ENCODE data around the gene IFNLR1.

IFNLR1 gene

DNA sequence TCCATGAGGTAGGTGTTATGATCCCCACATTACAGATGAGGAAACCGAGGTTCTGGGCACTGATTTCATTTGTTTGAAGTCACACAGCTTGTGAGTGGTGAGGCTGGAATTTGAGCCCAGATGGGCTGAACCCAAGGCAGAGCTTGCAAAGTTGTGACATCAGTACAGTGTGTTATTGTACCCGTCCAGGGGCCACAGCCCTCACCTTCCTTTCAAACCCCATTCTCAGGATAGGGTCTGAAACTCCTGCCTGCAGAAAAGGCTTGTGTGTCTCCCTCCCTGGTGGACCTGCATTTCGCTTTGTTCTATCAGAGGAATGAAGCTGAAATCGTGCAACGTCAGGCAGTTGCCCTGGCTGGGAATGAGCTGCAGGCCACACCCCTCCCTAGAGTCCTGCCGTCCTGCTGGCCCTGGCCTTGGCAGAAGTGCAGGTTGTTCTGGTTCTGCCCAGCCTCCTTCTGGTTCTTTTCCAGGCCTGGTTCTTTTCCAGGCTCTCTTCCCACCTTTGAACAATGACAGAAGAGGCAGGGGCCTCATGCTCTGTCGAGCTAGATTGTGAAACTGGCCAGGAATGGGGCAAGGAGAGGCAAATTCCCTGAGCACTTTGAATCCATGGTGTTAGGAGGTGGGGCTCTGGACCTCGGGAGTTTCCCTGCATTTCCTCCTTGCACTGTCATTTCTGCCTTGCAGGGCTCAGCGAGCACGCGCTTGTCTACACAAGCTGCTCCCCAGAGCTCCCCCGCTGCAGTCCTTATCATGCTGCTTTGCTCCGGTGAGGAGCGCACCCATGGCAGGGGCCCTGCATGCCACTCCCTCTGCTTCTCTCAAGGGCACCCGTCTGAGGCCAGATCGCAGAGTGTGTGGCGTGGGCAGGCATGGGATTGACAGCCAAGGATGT is 67.0 kb downstream of the IFNLR1 start:
- DNase-seq (ENCODE audit: low read depth) = no peak

DNA sequence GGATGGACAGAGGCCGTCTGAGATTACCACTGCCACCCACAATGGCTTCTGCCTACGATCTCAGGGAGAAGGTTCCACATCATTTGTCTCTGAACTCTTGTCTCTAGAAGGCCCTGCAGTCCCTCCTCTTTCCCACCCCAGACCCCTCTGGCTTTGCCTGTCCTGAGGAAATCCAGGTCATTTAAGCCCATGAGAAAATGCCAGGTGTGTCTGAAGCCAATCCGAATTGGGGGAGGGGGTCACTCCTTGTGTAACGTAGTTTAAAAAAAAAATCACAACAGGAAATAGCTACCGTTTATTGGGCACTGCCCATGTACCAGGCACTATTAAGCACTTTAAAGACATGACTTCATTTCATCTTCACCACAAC is 67.6 kb downstream of the IFNLR1 start:
- DNase-seq (ENCODE audit: low read depth) = no peak

DNA sequence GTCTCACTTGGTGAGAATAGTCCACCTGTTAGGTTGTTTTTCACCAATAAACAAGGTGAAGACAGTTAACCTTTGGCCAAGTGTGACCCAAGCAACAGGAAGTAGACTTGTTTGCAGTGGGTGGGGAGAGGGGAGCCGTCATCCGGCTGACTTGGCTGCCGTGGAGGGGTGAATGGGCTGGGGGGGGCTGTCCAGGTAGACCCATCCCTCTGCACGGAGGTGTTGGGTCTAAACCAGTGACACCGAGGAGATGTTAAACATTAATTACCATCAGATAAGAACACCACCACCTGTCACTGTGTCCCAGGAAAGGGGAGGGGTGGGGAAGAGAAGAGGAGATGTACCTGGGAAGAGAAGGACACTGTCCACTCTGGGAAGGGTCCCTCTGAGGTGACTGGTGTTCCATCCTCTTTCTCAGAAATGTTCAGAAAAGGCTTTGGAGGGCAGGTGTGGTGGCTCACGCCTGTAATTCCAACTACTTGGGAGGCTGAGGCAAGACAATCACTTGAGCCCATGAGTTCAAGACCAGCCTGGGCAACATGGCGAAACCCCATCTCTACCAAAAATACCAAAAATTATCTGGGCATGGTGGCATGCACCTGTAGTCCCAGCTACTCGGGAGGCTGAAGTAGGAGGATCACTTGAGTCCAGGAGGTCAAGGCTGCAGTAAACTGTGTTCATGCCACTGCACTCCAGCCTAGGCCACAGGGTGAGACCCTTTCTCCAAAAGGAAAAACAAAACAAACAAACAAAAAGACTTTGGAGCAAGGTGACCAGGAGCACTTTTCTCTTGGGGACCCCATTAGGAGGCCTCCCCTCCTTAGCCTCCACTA is 68.5 kb downstream of the IFNLR1 start:
- no peak for DNase-seq (ENCODE audit: low read depth)

DNA sequence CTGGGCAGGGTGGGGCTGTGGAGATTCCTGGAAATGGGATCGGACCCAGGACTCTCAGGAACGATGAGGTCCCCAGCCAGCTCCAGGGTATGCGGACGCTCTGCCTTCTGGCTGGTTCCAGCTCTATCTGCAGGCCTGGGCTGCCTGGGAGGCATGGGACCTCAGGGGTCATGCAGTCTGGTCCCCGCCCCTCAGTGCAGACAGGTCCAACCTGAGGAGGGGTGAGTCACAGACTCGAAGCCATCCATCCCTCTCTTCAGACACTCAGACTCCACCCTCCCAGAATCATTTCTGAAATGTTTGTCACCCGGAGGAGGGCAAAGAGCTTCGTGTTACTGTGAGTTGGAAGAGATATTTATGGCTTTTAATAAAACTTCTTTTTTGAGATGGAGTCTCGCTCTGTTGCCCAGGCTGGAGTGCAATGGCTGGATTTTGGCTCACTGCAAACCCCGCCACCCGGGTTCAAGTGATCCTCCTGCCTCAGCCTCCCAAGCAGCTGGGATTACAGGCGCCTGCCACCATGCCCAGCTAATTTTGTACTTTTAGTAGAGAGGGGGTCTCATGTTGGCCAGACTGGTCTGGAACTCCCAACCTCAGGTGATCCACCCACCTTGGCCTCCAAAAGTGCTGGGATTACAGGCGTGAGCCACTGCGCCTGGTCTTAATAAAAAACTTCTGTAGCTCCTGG is 69.2 kb downstream of the IFNLR1 start:
- no peak for DNase-seq (ENCODE audit: low read depth)

DNA sequence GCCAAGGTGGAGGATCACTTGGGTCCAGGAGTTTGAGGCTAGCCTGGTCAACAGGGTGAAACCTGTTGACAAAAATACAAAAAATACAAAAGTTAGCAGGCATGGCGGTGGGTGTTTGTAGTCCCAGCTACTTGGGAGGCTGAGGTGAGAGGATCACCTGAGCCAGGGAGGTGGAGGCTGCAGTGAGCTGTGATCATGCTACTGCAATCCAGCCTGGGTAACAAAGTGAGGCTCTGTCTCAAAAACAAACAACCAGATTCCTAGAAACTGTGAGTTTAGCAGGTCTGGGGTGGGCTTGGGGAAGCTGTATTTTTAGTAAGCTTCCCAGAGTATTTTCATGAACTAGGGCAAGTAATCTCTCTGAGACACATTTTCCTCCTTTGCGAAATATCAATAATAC is 70.0 kb downstream of the IFNLR1 start:
- DNase-seq (ENCODE audit: low read depth) = no peak

DNA sequence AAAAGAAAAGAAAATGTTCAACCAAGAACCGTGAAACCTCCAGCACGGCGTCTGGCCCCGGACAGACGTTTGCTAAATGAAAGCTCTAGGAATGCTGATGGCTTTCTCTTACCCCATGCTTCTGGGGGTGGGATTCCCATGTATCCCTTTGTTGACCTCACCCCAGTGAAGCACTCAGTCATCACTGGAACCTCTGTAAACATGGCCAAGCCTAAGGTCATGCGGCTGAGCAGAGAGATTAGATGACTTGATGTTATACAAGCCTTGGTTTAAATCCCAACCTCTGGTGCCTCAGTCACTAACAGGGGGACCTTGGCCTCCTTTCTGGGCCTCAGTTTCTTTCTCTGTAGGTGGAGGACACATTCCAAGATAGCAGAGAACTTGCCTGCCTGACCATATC is 72.3 kb downstream of the IFNLR1 start:
- no peak for DNase-seq (ENCODE audit: low read depth)

DNA sequence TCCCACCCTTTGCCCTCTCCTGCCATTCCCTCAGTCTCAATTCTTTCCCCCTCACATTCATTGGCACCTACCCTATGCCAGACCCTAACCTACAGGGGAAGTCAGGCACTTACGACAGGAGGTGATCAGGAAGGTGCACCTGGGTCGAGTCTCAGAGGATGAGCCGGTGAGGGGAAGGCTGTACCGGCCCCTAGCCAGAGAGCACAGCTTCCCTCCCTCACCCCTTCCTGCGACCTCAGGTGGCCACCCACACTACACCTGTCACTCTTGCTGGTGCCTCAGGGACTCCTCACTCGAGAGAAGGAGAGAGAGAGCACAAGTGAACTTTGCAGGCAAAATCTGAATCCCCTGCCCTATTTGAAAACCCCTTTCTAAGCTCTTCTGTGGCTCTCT is 73.5 kb downstream of the IFNLR1 start:
- no peak for DNase-seq (ENCODE audit: low read depth)

DNA sequence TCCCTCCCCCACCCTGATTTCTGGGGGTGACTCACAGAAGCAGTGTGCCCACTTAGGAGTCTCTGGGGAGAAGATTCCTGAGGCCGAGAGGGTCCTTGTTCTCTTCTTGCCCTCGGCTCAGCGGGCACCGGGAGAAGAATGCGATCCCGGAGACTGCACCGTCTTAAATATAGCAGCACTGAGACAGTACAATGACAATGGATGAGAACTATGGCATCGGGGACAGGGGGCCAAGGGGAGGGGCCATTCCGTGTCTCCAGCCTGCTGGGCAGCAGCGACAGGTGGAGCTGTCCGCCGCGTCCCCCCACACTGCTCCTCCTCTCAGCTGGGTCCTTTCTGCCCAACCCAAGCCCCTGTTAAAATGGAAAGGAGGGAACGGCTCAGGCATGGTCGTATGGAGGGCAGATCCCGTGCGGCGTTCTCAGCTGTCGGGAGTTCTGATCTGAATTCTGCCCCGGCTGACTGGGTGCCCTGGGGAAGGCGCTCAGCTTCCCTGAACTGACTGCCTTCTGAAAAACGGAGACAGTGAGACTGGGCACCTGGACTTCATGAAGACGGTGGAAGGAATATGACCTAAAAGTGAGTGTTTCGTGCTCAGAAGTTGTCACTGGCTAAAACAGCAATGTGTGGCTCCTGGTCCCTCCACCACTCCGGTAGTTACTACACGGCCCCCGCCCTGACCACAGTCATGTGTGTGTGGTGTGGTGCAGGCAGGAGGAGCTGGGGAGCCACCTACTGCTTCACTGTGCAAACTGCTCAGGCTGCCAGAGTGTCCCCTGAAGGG is 74.9 kb downstream of the IFNLR1 start, which contains the start of gene MYOM3:
MYOM3 (minus strand) TSS at position 140 of the 784 bp plus-strand sequence. CDS start 3,499 bp downstream, outside the sequence.
- DNase-seq (ENCODE audit: low read depth) = peak; percentile 51

DNA sequence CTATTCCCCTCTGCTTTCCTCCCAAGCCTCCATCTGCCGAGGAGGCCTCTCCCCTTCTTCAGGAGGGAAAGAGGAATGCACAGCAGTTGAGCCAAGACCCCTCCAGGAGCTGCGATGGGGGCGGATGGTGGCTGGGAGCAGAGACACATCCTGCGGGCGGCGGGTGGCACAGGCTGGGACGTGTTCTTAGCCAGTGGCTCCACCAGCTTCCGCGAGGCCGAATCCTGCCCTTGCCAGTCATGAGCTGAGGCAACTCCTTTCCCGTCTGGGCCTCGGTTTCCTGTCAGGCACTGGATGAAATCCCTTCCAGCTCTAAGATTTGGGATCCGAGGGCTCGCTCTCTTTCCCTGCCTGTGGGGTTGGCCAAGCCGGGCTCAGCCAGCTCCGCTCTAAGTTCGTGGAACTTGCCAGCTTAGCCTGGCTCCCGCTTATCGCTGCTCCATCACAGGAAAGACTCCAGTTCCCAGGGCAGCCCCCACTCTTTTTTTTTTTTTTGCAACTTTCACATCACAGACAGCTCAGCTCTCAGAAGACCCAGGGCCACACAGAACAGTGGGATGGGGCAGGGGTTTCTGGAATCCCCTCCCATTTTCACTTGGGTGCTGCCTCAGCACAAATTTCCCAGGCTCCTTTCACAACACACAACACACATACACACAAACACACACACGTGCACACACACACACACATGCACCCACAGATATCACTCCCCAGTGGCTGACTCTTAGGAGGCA is 75.7 kb downstream of the IFNLR1 start:
- no peak for DNase-seq (ENCODE audit: low read depth)

DNA sequence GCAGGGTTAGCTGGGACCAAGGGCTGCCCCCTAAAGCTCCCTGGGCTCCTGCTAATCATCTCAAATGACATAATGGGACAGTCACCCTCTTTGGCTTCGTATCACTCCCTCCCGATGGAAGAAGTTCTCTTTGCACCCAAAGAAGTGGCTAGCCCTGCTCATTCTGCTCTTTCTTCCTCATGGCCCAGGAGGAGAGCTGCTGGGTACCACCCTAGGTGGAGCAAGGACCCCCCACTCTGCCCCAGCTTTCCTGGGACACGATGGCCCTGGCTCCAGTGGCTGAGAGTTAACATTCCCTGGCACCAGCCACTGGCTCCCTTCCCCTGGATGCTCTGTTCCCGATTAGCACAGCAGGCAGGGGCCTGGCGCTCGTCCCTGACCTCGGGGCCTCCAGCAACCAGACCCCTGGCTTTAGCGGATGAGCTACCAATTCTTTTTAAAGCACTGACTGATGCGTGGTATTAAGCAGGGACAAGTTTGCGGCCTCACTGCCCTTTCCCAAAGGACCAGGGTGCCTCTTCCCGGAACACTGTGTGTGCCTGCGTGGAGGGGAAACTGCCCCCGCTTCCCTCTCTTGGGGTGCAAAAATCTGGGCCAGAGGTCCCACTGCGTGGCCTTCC is 76.3 kb downstream of the IFNLR1 start:
- DNase-seq (ENCODE audit: low read depth) = no peak

DNA sequence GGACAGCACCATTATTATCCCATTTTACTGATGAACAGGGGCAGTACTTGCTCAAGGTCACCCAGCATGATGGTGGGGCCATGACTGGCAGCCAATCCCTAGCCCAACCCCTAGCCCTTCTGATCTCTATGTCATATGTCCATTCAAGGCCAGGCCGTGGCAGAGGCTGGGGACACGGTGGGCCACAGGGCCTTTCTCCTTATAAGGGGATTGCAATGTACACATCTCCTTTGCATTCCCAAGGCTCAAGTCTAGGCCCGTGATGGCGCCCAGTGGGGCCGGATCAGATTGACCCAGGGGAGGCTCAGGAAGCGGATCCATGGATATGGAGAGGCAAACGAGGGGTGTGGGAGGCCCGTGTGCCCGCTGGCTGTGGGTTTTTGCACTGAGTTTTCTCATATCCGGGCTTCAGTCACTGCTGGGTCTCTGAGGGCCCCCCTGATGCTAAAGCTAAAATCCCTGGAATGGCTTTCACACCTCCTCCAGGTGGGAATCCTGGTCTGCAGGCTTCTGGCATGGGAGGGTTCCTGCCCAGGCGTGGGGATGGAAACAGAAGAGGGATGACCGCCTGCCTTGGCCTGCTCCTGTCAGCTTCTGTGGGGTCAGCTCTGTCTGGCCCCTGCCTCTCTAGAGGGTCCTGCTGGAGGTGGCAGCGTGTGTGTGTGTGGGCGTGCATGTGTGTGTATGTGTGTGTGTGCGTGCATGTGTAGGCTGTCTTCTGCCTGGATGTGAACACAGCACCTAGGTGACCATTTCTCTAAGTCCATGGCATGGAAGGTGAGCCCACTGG is 77.2 kb downstream of the IFNLR1 start:
- no peak for DNase-seq (ENCODE audit: low read depth)

DNA sequence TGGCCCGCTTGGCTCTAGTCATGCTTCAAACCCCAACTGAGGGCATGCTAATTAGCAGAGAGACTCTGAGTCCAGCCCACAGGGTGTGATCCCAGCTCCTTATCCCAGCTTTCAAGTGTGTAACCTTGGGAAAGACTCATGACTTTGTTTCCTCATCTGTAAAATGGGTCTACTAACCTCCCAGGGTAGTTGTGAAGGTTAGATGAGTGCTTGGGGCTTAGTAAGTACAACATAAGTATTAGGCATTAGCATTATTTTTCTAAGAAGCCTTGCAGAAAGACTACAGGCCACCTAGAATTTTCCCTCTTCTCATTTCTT is 78.0 kb downstream of the IFNLR1 start:
- DNase-seq (ENCODE audit: low read depth) = no peak

DNA sequence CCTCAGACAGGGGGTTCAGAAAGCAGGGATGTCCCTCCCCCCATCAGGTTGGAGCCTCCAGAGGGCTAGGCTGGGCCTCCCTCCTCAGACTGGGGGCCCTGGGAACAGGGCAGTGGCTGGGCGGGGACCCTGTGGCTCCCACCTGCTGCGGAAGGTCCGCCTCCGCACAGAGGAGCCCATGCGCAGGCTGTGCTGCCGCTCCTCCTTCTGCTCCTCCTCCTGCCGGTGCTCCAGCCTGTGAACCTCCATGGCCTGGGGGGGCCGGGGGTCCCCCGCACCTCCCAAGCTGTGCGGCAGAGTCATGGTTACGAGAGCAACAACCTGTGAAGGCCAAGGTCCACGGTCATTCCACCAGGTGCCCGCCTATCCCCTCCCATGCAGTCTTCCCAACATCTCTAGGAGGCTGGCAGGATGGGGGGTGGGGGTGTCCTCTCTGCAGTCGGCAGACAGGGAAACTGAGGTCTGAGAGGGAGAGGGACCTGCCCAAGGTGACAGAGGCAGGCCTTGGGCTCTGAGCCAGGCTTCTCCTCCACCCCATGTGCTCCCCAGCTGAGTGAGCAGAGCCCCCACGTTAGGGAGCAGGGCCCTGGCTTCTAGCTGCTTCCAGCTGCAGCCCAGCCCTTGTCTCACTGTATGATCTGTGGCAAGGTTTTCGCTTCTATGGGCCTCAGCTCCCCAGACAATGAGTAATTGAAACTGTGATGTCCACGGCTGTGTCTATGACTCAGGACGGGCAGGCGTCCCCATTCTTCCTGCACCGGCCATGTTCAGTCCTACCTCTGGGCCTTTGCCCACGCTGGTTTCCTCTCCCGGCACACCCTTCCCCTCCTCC is 78.5 kb downstream of the IFNLR1 start:
- DNase-seq (ENCODE audit: low read depth) = no peak

DNA sequence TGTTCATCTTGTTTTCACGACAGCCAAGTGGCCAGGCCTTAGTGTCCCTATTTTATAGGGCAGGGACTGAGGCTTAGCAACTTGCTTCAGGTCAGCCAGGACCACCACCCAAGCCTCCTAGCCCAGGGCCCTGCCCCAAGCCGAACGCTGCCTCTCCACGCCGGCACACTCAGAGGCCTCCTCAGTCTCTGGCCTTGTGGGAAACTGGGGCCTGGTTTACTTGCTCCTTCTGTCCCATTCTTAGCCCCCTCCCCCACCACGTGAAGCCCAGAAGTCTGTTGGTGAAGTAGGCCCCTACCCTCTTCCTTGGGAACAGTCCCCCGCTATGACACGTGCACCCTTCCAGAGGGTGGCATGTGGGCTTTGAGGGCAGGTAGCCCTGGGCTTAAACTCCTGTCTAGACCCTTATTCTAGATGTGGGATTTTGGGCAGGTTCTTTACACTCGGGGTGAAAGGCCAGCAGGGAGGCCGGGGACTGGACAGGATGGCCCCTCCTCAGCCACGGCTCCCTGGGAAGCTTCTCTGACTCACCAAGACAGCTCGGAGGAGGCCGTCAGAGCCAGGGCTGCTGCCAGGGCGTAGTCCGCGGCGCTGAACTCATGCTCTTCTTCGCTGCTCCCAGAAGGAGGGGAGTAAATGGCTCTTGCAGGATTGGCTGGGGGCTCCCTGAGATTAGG is 79.5 kb downstream of the IFNLR1 start:
- no peak for DNase-seq (ENCODE audit: low read depth)

DNA sequence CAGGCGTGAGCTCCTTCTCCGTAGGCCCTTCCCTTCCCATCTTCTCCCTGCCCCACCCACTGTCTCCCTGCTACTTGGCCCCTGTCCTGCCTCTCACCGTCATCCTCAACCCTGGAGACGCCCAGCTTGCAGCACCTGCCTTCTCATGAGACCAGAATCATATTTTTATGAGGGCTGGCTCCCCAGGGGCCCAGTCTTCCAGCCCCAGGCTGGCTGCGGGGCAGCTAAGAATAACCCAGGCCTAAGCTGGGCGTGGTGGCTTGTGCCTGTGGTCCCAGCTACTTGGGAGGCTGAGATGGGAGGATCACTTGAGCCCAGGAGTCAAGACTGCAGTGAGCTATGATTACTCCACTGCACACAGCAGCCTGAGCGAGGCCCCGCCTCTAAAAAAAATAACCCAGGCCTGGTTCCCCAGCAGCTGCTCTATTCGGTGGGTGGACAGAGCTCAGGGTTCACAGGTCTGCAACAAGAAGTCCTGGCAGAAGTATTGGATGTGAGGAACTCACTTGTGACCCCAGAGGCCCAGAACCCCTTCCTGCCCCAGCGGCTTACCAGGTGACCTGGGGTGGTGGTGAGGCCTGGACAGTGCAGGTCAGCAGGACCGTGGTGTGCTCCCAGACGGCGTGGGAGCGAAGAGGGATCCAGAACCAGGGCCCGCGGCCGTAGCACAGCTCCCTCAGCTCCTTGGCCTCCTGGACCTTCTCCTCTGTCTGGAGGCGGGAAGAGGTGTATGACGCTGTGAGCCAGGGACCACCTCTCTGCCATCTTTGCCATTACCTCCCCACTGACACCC is 81.5 kb downstream of the IFNLR1 start:
- no peak for DNase-seq (ENCODE audit: low read depth)

DNA sequence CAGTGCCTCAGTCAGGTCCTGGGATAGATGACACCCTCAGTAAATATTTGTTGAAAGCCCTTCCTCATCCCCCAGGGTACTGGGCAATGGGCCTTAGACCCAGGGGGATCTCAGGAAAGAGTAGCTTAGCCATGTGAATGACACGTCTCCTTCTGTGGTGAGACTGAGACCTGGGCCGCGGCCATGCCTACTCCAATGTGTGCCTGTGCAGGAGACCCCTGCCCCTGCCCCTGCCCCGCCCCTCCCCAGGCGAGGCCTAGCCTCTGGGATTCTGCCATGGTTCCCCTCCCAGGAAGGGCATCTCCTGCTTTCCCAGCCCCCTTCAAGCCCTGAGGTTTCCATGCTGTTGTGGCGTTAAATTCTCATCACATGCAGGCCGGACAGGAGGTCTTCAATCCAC is 82.2 kb downstream of the IFNLR1 start:
- DNase-seq (ENCODE audit: low read depth) = no peak

Measured in CMK (cell line).